Panc1 (cell line): ENCODE measurements around the gene TMCO2.

Experiments used
- TCF7L2 ChIP-seq: IDR thresholded peaks from 2 replicates; pipeline ENCODE4 v1.6.1; 2011; ENCODE audit warnings: mild to moderate bottlenecking, low read depth, low read length, inconsistent platforms
- TF ChIP-seq, protein P1 (sequence below): fragments of 450-650 bp; IDR thresholded peaks from 2 replicates; pipeline ENCODE4 v1.5.1; 2017; ENCODE audit warnings: mild to moderate bottlenecking

DNA sequence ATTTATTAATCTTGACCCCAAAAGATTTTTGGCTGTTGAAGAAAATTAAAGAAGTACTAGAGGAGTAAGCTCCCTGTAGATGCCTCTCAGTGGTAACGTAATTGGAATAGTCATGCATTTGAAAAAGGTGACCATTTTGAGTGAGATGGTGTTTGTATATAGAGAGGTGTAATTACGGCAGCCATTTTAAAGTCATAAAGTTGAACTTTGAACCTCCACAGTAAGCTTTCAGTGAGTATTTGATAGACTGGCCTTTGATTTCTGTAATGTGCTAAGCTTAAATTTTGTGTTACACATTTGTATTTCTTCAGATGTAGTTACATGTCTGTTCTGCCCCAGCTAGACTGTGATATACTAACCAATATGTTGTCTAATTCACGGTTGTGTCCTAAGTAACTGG, 21.5 kb upstream of the TMCO2 start:
- TF ChIP-seq, protein P1, sequence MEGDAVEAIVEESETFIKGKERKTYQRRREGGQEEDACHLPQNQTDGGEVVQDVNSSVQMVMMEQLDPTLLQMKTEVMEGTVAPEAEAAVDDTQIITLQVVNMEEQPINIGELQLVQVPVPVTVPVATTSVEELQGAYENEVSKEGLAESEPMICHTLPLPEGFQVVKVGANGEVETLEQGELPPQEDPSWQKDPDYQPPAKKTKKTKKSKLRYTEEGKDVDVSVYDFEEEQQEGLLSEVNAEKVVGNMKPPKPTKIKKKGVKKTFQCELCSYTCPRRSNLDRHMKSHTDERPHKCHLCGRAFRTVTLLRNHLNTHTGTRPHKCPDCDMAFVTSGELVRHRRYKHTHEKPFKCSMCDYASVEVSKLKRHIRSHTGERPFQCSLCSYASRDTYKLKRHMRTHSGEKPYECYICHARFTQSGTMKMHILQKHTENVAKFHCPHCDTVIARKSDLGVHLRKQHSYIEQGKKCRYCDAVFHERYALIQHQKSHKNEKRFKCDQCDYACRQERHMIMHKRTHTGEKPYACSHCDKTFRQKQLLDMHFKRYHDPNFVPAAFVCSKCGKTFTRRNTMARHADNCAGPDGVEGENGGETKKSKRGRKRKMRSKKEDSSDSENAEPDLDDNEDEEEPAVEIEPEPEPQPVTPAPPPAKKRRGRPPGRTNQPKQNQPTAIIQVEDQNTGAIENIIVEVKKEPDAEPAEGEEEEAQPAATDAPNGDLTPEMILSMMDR = no peak
- no peak for TF ChIP-seq TCF7L2
